ENCODE results near the gene PLEK2.
"Not testable (repeated sequence)": the region's sequence is repeated elsewhere in the genome, so short reads cannot be mapped to it uniquely, and the experiment has no call there.

PLEK2 gene

GRCh38 chr14:67420102-67420739, 8.3 kb upstream of the PLEK2 start:
- Mint-ChIP-seq H3K36me3 (no peaks in the 10 kb centered on the region), H3K9me3 (no peaks in the 10 kb centered on the region), H3K27ac (no peak overlapping the region), H3K27me3 (peaks cover 6% of the 10 kb centered on the region), H3K4me3 (no peak overlapping the region), H3K4me1 (peaks cover 6% of the 10 kb centered on the region)
- DNase-seq (ENCODE audit: low spot score in 2 of 2) (peak; percentile 38 to 46), ATAC-seq (ENCODE audit: low read depth) (peak; percentile 69)

- H3K27me3 Mint-ChIP-seq: peaks cover 3% of the 10 kb centered on the region
- DNase-seq (ENCODE audit: low spot score in 2 of 2) (no peak), ATAC-seq (ENCODE audit: low read depth) (no peak)
- H3K4me1 Mint-ChIP-seq: peaks cover 6% of the 10 kb centered on the region
- no peaks in the 10 kb centered on the region for H3K9me3 Mint-ChIP-seq
- H3K4me3 Mint-ChIP-seq: no peak overlapping the region
- no peaks in the 10 kb centered on the region for H3K36me3 Mint-ChIP-seq
- no peak overlapping the region for H3K27ac Mint-ChIP-seq
Observed at GRCh38 chr14:67418401-67419191, 6.6 kb upstream of the PLEK2 start.

- Mint-ChIP-seq H3K4me1 (peaks cover 3% of the 10 kb centered on the region), H3K9me3 (no peaks in the 10 kb centered on the region), H3K27ac (no peak overlapping the region), H3K27me3 (peaks cover 3% of the 10 kb centered on the region), H3K4me3 (no peak overlapping the region), H3K36me3 (no peaks in the 10 kb centered on the region)
- no peak for DNase-seq (ENCODE audit: low spot score in 2 of 2)
- no peak for ATAC-seq (ENCODE audit: low read depth)
Observed at GRCh38 chr14:67417633-67418032, 5.7 kb upstream of the PLEK2 start.

GRCh38 chr14:67416810-67417209, 4.8 kb upstream of the PLEK2 start:
- peaks cover 8% of the 10 kb centered on the region for H3K27me3 Mint-ChIP-seq

GRCh38 chr14:67416085-67416484, 4.1 kb upstream of the PLEK2 start:
- peaks cover 11% of the 10 kb centered on the region for H3K27me3 Mint-ChIP-seq
- ATAC-seq (ENCODE audit: low read depth) (no peak), DNase-seq (ENCODE audit: low spot score in 2 of 2) (no peak)
- no peaks in the 10 kb centered on the region for H3K9me3 Mint-ChIP-seq
- H3K27ac Mint-ChIP-seq: no peak overlapping the region
- H3K4me1 Mint-ChIP-seq: peaks cover 7% of the 10 kb centered on the region
- no peak overlapping the region for H3K4me3 Mint-ChIP-seq
- no peaks in the 10 kb centered on the region for H3K36me3 Mint-ChIP-seq

More at GRCh38 chr14:67416810-67417209, 4.8 kb upstream of the PLEK2 start:
- no peaks in the 10 kb centered on the region for H3K36me3 Mint-ChIP-seq
- no peak overlapping the region for H3K27ac Mint-ChIP-seq
- peak; percentile 63 for ATAC-seq (ENCODE audit: low read depth)
- DNase-seq (ENCODE audit: low spot score in 2 of 2): no peak
- H3K9me3 Mint-ChIP-seq: no peaks in the 10 kb centered on the region
- H3K4me3 Mint-ChIP-seq: no peak overlapping the region
- peaks cover 6% of the 10 kb centered on the region for H3K4me1 Mint-ChIP-seq

GRCh38 chr14:67415610-67416009, 3.6 kb upstream of the PLEK2 start:
- H3K4me3 Mint-ChIP-seq; H3K9me3 Mint-ChIP-seq; H3K27ac Mint-ChIP-seq; DNase-seq (ENCODE audit: low spot score in 2 of 2); H3K36me3 Mint-ChIP-seq; ATAC-seq (ENCODE audit: low read depth); H3K4me1 Mint-ChIP-seq: not testable (repeated sequence)
- H3K27me3 Mint-ChIP-seq: peaks cover 12% of the 10 kb centered on the region

GRCh38 chr14:67413806-67414769, 2.1 kb upstream of the PLEK2 start:
- Mint-ChIP-seq H3K27me3 (peaks cover 18% of the 10 kb centered on the region), H3K9me3 (no peaks in the 10 kb centered on the region), H3K4me1 (peaks cover 7% of the 10 kb centered on the region), H3K4me3 (no peak overlapping the region), H3K27ac (no peak overlapping the region), H3K36me3 (no peaks in the 10 kb centered on the region)
- ATAC-seq (ENCODE audit: low read depth) (no peak), DNase-seq (ENCODE audit: low spot score in 2 of 2) (no peak)

GRCh38 chr14:67411370-67411769, 595 bp downstream of the PLEK2 start:
- no peak overlapping the region for H3K4me3 Mint-ChIP-seq
- DNase-seq (ENCODE audit: low spot score in 2 of 2) (no peak), ATAC-seq (ENCODE audit: low read depth) (no peak)
- H3K27me3 Mint-ChIP-seq: peaks cover 18% of the 10 kb centered on the region
- H3K4me1 Mint-ChIP-seq: peaks cover 4% of the 10 kb centered on the region
- no peak overlapping the region for H3K27ac Mint-ChIP-seq
- peaks cover under 1% of the 10 kb centered on the region for H3K36me3 Mint-ChIP-seq
- no peaks in the 10 kb centered on the region for H3K9me3 Mint-ChIP-seq

- ATAC-seq (ENCODE audit: low read depth): no peak
- Mint-ChIP-seq H3K27me3 (peaks cover 15% of the 10 kb centered on the region), H3K9me3 (no peaks in the 10 kb centered on the region), H3K36me3 (peaks cover 1% of the 10 kb centered on the region), H3K4me1 (peaks cover 4% of the 10 kb centered on the region), H3K4me3 (no peak overlapping the region), H3K27ac (no peak overlapping the region)
- no peak for DNase-seq (ENCODE audit: low spot score in 2 of 2)
Observed at GRCh38 chr14:67410313-67410712, 1.7 kb downstream of the PLEK2 start.

- DNase-seq (ENCODE audit: low spot score in 2 of 2) (no peak), ATAC-seq (ENCODE audit: low read depth) (no peak)
- H3K9me3 Mint-ChIP-seq: no peaks in the 10 kb centered on the region
- peaks cover 4% of the 10 kb centered on the region for H3K4me1 Mint-ChIP-seq
- no peak overlapping the region for H3K27ac Mint-ChIP-seq
- peaks cover 15% of the 10 kb centered on the region for H3K27me3 Mint-ChIP-seq
- H3K36me3 Mint-ChIP-seq: peaks cover 1% of the 10 kb centered on the region
- no peak overlapping the region for H3K4me3 Mint-ChIP-seq
Observed at GRCh38 chr14:67409461-67409860, 2.5 kb downstream of the PLEK2 start.

- not testable (repeated sequence) for H3K4me3 Mint-ChIP-seq; H3K4me1 Mint-ChIP-seq; DNase-seq (ENCODE audit: low spot score in 2 of 2); H3K36me3 Mint-ChIP-seq; H3K27ac Mint-ChIP-seq; H3K9me3 Mint-ChIP-seq; ATAC-seq (ENCODE audit: low read depth)
- peaks cover 15% of the 10 kb centered on the region for H3K27me3 Mint-ChIP-seq
Observed at GRCh38 chr14:67408122-67408801, 3.7 kb downstream of the PLEK2 start.

- peaks cover 1% of the 10 kb centered on the region for H3K36me3 Mint-ChIP-seq
- peaks cover 7% of the 10 kb centered on the region for H3K27me3 Mint-ChIP-seq
- H3K4me1 Mint-ChIP-seq: no peaks in the 10 kb centered on the region
- ATAC-seq (ENCODE audit: low read depth) (no peak), DNase-seq (ENCODE audit: low spot score in 2 of 2) (no peak)
- H3K4me3 Mint-ChIP-seq: no peak overlapping the region
- H3K27ac Mint-ChIP-seq: no peak overlapping the region
- no peaks in the 10 kb centered on the region for H3K9me3 Mint-ChIP-seq
Observed at GRCh38 chr14:67405771-67406170, 6.2 kb downstream of the PLEK2 start.

GRCh38 chr14:67400434-67400833, 11.5 kb downstream of the PLEK2 start:
- Mint-ChIP-seq H3K4me1 (no peaks in the 10 kb centered on the region), H3K27ac (no peak overlapping the region), H3K9me3 (no peaks in the 10 kb centered on the region), H3K36me3 (no peaks in the 10 kb centered on the region), H3K4me3 (no peak overlapping the region), H3K27me3 (peaks cover 11% of the 10 kb centered on the region)
- DNase-seq (ENCODE audit: low spot score in 2 of 2) (no peak), ATAC-seq (ENCODE audit: low read depth) (no peak)

Measured in memory B cell (primary cell).